ENCODE results near the gene ST3GAL5. TPM values are rescaled to one million over a fixed set of nuclear protein-coding genes. Genes with fewer than 3 reads are reported as not detected.

The ST3GAL5 gene
- total RNA-seq, 1 donor from 2014 or later: 11.6 TPM

GRCh38 chr2:85791704-85792565 lies 96.9 kb downstream of the ST3GAL5 start:
- DNase-seq (ENCODE audit: low read depth, low spot score): no peak

DNA sequence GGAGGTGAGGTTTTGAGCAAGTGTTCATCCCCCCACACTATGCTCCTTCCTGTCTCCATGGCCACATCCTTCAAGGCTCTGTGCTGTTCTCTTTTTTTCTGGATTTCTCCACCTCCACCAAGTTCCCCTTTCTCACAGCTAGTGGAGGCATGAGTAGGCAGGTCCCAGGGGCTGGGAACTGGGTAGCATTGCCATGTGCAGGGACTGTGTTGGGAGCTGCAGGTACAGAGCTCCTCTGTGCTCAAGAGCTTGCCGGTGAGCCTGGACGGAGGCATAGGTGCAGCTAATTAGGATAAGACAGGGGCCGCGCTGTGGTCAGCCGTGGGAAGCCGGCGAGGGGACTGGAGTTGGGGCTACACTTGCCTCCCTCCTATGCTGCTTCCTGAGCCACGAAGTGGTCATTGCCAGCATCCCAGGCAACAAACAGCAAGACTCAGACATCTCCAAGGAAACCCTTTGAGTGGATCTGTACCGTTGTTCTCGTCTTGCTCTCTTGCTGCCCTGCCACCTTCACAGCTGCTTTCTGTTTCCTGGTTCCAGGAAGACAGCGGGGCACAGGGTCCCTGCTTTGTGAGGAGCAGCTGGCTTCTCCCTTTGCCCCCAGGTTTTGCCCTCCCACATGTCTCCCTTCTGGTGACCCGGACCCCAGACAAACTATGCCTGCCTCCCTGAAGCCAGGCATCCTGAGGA lies 98.1 kb downstream of the ST3GAL5 start:
- DNase-seq (ENCODE audit: low read depth, low spot score): no peak

- no peak for DNase-seq (ENCODE audit: low read depth, low spot score)
These were observed 98.8 kb downstream of the ST3GAL5 start for GRCh38 chr2:85790032-85790431.

GRCh38 chr2:85789271-85789670 lies 99.5 kb downstream of the ST3GAL5 start:
- DNase-seq (ENCODE audit: low read depth, low spot score): no peak

DNA sequence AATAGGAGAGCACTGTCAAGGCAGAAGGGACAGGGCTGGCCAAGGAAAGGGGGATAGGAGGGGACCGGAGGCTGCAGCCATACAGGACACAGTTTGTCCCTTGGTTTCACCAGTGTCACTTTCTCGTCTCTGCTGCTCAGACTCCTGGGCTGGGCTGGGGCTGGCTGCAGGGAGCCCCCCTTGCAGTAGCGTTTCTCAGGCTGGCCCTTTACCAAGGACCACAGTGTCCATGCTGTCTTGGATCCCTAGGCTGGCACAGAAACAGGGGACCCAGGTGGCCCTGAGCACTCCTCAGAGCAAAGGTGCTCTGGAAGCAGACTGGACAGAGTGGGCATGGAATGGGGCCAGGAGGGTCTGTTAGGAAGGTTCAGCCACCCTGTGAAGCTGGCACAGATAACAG lies 100.2 kb downstream of the ST3GAL5 start:
- no peak for DNase-seq (ENCODE audit: low read depth, low spot score)

DNA sequence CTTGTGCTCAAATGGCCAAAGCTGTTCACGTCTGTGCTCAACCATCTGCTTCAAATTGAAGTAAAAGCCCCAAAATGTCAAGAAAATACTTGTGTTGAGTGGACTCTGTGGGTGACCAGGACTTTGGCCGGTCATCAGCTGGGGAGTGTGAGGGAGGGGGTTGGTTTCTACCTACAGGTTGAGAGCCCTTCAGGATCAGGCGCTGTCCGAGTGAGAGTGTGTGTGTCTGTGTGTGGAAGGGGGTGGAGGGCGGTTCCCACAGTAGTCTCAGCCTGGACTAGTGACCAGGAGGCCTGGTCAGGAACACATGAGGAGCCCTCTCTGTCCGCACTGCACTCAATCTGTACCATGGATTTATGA lies 100.8 kb downstream of the ST3GAL5 start:
- no peak for DNase-seq (ENCODE audit: low read depth, low spot score)

- DNase-seq (ENCODE audit: low read depth, low spot score): no peak
These were observed 101.4 kb downstream of the ST3GAL5 start for GRCh38 chr2:85787282-85787980.

Other genes with a start within 250 kb of the ST3GAL5 start
- not detected in 2 replicates for gene SFTPB, start 220.8 kb downstream of the ST3GAL5 start, total RNA-seq
- gene GNLY, start 194.6 kb downstream of the ST3GAL5 start, total RNA-seq: not detected in 2 replicates
- 5.7 and 23.8 TPM in 2 replicates for gene ATOH8, start 135.0 kb downstream of the ST3GAL5 start, total RNA-seq
- 14.8 and 23.3 TPM in 2 replicates for gene POLR1A, start 216.9 kb upstream of the ST3GAL5 start, total RNA-seq
- gene PTCD3, start 217.2 kb upstream of the ST3GAL5 start, total RNA-seq: 63.3 and 105 TPM in 2 replicates